Measurements from ENCODE around the gene DIDO1.

DNA sequence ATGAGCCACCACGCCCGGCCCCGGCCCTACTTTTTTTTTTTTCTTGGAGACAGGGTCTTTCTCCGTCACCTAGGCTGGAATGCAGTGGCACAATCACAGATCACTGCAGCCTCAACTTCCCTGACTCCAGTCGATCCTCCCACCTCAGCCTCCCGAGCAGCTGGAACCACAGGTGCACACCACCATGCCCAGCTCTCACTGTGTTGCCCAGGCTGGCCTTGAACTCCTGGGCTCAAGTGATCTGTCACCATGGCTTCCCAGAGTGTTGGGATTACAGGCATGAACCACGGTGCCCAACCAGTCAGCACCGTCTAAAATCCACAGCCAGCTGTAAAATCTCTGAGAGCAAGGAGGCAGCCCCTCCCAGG lies 43.6 kb upstream of the DIDO1 start:
- TF ChIP-seq, protein P1, sequence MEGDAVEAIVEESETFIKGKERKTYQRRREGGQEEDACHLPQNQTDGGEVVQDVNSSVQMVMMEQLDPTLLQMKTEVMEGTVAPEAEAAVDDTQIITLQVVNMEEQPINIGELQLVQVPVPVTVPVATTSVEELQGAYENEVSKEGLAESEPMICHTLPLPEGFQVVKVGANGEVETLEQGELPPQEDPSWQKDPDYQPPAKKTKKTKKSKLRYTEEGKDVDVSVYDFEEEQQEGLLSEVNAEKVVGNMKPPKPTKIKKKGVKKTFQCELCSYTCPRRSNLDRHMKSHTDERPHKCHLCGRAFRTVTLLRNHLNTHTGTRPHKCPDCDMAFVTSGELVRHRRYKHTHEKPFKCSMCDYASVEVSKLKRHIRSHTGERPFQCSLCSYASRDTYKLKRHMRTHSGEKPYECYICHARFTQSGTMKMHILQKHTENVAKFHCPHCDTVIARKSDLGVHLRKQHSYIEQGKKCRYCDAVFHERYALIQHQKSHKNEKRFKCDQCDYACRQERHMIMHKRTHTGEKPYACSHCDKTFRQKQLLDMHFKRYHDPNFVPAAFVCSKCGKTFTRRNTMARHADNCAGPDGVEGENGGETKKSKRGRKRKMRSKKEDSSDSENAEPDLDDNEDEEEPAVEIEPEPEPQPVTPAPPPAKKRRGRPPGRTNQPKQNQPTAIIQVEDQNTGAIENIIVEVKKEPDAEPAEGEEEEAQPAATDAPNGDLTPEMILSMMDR (IDR thresholded peaks at IDR 0.05): no peak
- TF ChIP-seq POLR2A (IDR thresholded peaks at IDR 0.05): no peak
